ENCODE results near the gene TUBB8B. TPM values are rescaled to one million over a fixed set of nuclear protein-coding genes. Genes with fewer than 3 reads are reported as not detected.
"Not testable (repeated sequence)": the region's sequence is repeated elsewhere in the genome, so short reads cannot be mapped to it uniquely, and the experiment has no call there.

TUBB8B gene
- polyA plus RNA-seq (2011; rRNA removed) = 0.12 TPM in 1 of 2 replicates, not detected in the other
- not detected in 2 replicates for polyA minus RNA-seq (2011; rRNA and poly(A)+ RNA removed)

- POLR2A ChIA-PET; H3K9me3 ChIP-seq (ENCODE audit: control insufficient read depth, insufficient read depth, low read length); H3K4me3 ChIP-seq (ENCODE audit: low read depth, low read length); H3K27ac ChIP-seq (ENCODE audit: low read depth, low read length); H3K27me3 ChIP-seq (ENCODE audit: control insufficient read depth, insufficient read depth, low read length); DNase-seq (ENCODE audit: low read depth, low spot score); CTCF ChIA-PET: not testable (repeated sequence)
Measured at GRCh38 chr18:49176-49665, at the start of gene TUBB8B. TSS of gene TUBB8B (minus strand) at chr18:49615. CDS start at chr18:49557, 58 bp downstream.

GRCh38 chr18:97252-97914, 48.0 kb upstream of the TUBB8B start:
- H3K27ac ChIP-seq (ENCODE audit: low read depth, low read length); CTCF ChIA-PET; H3K4me3 ChIP-seq (ENCODE audit: low read depth, low read length); H3K27me3 ChIP-seq (ENCODE audit: control insufficient read depth, insufficient read depth, low read length); POLR2A ChIA-PET; DNase-seq (ENCODE audit: low read depth, low spot score): not testable (repeated sequence)
- TF ChIP-seq CTCF (IDR thresholded peaks at IDR 0.05; ENCODE audit: low read depth, low read length) = 0 out of 2 replicates have a peak, but pooled peaks have one; percentile 4
- H3K9me3 ChIP-seq (ENCODE audit: control insufficient read depth, insufficient read depth, low read length) = peaks cover 10% of the 10 kb centered on the region; the same call in 1 of the 2 replicates

- DNase-seq (ENCODE audit: low read depth, low spot score); H3K27me3 ChIP-seq (ENCODE audit: control insufficient read depth, insufficient read depth, low read length); H3K27ac ChIP-seq (ENCODE audit: low read depth, low read length); POLR2A ChIA-PET; CTCF ChIA-PET; H3K4me3 ChIP-seq (ENCODE audit: low read depth, low read length): not testable (repeated sequence)
- peaks cover 10% of the 10 kb centered on the region; the same call in 1 of the 2 replicates for H3K9me3 ChIP-seq (ENCODE audit: control insufficient read depth, insufficient read depth, low read length)
Measured at GRCh38 chr18:96767-97131, 47.3 kb upstream of the TUBB8B start.

GRCh38 chr18:96101-96766, 46.8 kb upstream of the TUBB8B start:
- DNase-seq (ENCODE audit: low read depth, low spot score); H3K27ac ChIP-seq (ENCODE audit: low read depth, low read length); H3K4me3 ChIP-seq (ENCODE audit: low read depth, low read length); CTCF ChIA-PET; POLR2A ChIA-PET; H3K27me3 ChIP-seq (ENCODE audit: control insufficient read depth, insufficient read depth, low read length): not testable (repeated sequence)
- peaks cover 10% of the 10 kb centered on the region; the same call in 1 of the 2 replicates for H3K9me3 ChIP-seq (ENCODE audit: control insufficient read depth, insufficient read depth, low read length)

- DNase-seq (ENCODE audit: low read depth, low spot score); H3K4me3 ChIP-seq (ENCODE audit: low read depth, low read length); H3K27me3 ChIP-seq (ENCODE audit: control insufficient read depth, insufficient read depth, low read length); H3K27ac ChIP-seq (ENCODE audit: low read depth, low read length); POLR2A ChIA-PET; CTCF ChIA-PET: not testable (repeated sequence)
- peaks cover 10% of the 10 kb centered on the region; the same call in 1 of the 2 replicates for H3K9me3 ChIP-seq (ENCODE audit: control insufficient read depth, insufficient read depth, low read length)
Measured at GRCh38 chr18:95580-95979, 46.2 kb upstream of the TUBB8B start.

GRCh38 chr18:93897-94408, 44.5 kb upstream of the TUBB8B start:
- CTCF ChIA-PET; H3K27me3 ChIP-seq (ENCODE audit: control insufficient read depth, insufficient read depth, low read length); POLR2A ChIA-PET; DNase-seq (ENCODE audit: low read depth, low spot score); H3K4me3 ChIP-seq (ENCODE audit: low read depth, low read length); H3K27ac ChIP-seq (ENCODE audit: low read depth, low read length): not testable (repeated sequence)
- peaks cover 10% of the 10 kb centered on the region; the same call in 1 of the 2 replicates for H3K9me3 ChIP-seq (ENCODE audit: control insufficient read depth, insufficient read depth, low read length)

- H3K27ac ChIP-seq (ENCODE audit: low read depth, low read length); H3K4me3 ChIP-seq (ENCODE audit: low read depth, low read length); CTCF ChIA-PET; DNase-seq (ENCODE audit: low read depth, low spot score); H3K9me3 ChIP-seq (ENCODE audit: control insufficient read depth, insufficient read depth, low read length); POLR2A ChIA-PET; H3K27me3 ChIP-seq (ENCODE audit: control insufficient read depth, insufficient read depth, low read length): not testable (repeated sequence)
Measured at GRCh38 chr18:91561-91960, 42.1 kb upstream of the TUBB8B start.

- H3K27ac ChIP-seq (ENCODE audit: low read depth, low read length); POLR2A ChIA-PET; CTCF ChIA-PET; H3K4me3 ChIP-seq (ENCODE audit: low read depth, low read length); DNase-seq (ENCODE audit: low read depth, low spot score); H3K9me3 ChIP-seq (ENCODE audit: control insufficient read depth, insufficient read depth, low read length); H3K27me3 ChIP-seq (ENCODE audit: control insufficient read depth, insufficient read depth, low read length): not testable (repeated sequence)
Measured at GRCh38 chr18:90396-91193, 41.2 kb upstream of the TUBB8B start.

GRCh38 chr18:89124-89523, 39.7 kb upstream of the TUBB8B start:
- H3K27ac ChIP-seq (ENCODE audit: low read depth, low read length); H3K4me3 ChIP-seq (ENCODE audit: low read depth, low read length); DNase-seq (ENCODE audit: low read depth, low spot score); CTCF ChIA-PET; POLR2A ChIA-PET; H3K27me3 ChIP-seq (ENCODE audit: control insufficient read depth, insufficient read depth, low read length); H3K9me3 ChIP-seq (ENCODE audit: control insufficient read depth, insufficient read depth, low read length): not testable (repeated sequence)

- POLR2A ChIA-PET; H3K9me3 ChIP-seq (ENCODE audit: control insufficient read depth, insufficient read depth, low read length); CTCF ChIA-PET; DNase-seq (ENCODE audit: low read depth, low spot score); H3K27me3 ChIP-seq (ENCODE audit: control insufficient read depth, insufficient read depth, low read length); H3K4me3 ChIP-seq (ENCODE audit: low read depth, low read length); H3K27ac ChIP-seq (ENCODE audit: low read depth, low read length): not testable (repeated sequence)
Measured at GRCh38 chr18:84801-85200, 35.4 kb upstream of the TUBB8B start.

All from AG04450 (cell line).